CD4-positive, alpha-beta T cell treated with Interferon gamma for 1 hour (primary cell): ENCODE results near the gene GRHL1.

Source experiments
- DNase-seq: peaks from one replicate; pipeline ENCODE4 v3.0.0-alpha.2; 2020

The GRHL1 gene

DNA sequence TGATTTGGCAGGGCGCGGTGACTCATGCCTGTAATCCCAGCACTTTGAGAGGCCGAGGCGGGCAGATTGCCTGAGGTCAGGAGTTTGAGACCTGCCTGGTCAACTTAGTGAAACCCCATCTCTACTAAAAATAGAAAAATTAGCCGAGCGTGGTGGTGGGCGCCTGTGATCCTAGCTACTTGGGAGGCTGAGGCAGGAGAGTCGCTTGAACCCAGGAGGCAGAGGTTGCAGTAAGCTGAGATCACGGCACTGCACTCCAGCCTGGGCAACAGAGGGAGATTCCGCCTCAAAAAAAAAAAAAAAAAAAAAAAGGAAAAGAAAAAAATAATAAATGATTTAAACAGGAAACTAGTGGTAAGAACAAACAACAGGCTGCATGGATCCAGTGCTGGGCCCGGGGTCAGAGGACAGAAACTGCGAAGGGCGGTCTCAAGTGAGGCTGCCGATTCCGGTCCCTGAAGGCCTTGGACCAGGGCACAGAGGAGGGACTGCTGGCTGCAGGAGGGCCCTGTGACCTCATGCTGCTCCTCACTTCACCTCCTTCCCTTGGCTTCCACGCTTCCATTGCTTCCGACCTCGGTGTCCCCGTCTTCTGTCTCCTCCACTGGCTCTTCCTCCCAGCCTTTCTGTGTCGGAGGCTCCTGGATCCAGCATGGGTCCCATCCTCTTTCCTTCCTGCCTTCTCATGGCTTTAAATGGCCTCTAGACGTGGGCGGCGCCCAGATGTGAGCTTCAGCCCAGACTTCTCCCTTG, 2.1 kb upstream of the GRHL1 start:
- DNase-seq, result no peak

DNA sequence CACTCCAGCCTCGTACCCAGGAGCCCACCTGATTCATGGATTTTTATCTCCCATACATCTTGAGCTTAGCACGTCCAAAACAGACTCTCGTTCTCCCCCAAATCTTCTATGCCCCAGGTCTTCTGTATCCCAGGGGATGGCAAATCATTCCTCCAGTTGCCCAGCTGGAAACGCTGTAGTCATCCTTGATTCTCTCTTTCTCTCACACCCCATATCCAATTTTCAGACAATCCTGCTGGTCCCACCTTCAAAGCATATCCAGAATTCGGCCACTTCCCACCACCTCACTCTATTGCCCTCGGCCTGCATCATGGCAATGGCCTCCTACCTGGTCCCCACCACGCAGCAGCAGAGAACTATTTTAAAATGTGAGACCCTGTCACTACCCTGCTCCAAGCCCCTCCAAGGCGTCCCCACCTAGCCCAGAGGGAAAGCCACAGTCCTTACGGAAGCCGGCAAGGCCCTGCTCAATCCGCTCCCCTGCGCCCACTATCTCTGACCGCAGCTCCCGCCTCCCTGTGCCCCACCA, 1.4 kb upstream of the GRHL1 start:
- DNase-seq, result no peak

DNA sequence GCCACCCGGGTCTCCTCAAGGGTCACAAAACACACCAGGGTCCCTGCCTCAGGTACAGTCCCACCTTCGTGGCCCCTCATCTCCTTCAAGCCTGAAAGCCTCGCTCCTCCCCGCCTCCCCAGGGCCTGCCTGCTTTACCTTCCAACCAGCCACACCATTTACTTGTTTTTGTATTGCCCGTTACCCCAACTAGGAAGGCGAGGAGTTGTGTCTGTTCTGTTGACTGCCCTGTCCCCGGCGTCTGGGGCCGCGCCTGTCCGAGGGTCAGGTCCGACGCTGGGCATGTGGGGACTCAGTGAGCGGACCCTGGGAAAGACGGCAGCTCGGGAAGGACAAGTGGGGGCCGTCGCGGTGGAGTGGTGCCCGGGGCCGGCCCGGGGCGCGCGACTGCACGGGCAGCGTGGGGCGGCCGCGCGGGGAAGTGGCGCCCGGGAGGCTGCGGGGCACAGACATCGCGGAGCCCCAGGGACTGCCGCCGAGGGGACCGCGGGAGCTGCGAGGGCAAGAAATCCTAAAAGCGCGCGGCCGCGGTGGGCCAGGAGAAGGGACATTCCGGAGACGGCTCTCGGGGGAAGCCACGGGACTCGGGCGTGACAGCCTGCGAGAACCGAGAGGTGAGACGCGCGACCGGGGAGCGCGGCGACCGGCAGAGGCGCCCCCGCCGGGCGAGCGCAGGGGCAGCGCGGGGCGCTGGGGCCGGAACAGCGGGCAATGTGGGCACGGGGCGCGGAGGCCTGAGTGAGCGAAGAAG, 797 bp upstream of the GRHL1 start:
- DNase-seq, result peak; percentile 43

DNA sequence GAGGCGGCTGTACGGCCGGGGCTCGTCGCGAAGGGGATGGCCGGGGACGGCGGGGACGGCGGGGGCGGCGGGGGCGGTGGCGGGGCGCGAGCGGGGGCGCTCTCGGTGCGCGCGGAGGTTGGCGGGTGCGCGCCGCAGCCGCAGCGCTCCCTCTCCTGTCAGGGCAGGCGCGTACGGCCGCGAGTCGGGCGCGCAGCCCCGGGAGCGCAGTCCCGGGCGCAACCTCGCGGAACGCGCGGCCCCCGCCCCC, 296 bp upstream of the GRHL1 start:
- DNase-seq, result no peak

DNA sequence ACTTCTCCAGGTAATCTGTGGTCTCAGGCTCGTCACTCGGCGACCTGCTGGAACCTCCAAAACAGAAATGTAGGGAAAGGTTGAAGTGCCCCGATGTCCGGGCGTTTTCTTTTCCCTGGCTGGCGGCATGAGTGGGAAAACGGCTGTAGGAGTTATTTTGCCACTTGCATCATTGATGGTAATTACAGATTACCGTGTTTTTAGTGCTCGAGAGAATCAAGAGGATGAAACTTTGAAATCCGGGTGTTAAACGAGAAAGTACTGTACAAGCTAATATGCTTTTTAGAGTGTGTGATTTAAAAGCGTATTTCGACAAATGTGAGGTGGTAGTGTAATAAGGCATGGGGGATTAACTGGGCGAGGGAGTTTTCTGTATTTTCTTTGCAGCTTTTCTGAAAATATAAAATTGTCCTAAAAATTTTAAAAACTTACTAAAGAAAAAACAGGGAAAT, 819 bp downstream of the GRHL1 start:
- DNase-seq, result no peak

DNA sequence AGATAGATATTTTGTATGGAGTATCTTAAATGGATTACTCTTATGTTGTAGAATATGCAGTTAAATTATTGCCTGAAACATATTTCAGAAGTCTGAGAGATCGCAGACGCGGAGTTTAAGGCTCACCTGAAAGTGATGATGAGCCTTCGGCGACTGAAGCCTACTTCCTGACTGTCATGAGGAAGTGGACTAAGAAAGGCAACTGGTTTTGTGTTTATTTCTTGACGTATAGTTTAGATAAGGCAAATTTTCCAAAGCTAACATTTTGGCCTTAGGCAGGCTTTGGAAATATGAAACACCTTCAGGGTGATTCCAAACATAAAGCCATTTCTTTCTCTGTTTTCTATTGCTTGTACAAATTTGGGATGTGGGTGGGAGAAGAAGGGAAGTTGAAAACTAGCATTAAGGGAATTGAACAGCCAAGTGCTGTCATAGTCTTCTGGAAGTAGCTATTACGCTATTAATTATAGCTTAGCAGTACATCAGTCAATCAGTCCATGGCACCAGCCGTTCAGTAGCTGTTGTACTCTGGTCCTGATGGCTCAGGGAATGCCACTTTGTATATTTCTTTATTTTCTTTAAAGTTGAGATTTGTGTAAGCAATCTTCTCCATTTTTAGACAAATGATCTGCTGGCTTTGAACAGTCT, 1.5 kb downstream of the GRHL1 start:
- DNase-seq, result no peak

DNA sequence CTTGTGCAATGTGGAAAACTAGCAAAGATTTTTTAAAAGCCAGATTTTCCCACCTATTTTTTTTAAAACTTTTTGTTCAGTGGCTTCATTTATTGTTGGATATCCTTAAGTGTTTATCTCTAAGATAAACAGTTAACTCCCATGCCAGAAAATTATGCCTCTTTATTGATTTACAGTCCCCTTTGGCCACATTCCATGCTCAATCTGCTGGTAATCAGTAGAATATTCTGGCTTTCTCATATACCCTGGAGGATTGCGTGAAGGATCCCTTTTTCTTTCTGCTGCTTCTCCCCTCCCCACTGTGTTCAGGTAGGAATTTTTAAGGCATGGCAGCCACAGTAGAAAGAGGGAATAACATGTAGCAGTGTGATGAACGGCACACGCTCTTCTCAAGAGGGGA, 2.6 kb downstream of the GRHL1 start:
- no peak for DNase-seq

DNA sequence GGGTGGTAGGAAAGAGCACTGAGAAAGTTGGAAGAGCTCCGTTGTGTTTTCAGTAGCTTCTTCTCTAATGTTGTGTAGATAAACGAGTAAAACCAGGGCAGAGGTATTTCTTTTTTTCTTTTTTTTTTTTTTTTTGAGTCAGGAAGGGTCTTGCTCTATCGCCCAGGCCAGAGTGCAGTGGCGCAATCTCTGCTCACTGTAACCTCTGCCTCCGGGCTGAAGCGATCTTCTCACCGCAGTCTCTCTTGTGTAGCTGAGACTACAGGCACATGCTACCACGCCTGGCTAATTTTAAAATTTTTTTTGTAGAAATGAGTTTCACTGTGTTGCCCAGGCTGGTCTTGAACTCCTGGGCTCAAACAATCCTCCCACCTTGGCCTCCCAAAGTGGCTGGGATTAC, 6.6 kb downstream of the GRHL1 start:
- no peak for DNase-seq

DNA sequence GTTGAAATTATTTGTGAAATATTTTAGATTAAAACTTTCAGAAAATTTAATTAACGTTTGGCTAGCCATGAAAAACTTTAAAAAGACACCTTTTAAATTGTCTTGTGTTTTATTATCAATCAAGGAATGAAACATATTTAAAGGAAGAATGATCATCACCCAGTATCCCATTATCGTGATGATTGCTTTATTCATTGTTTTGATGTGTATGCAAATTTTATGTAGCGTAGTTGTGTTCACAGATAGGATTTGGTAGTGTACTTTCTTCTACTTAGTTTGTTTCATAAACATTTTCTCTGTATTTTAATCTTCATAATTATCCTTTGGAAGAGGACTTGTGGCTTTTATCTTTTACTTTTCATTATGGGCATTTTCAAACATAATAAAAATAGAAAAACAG, 7.8 kb downstream of the GRHL1 start:
- DNase-seq, result no peak

DNA sequence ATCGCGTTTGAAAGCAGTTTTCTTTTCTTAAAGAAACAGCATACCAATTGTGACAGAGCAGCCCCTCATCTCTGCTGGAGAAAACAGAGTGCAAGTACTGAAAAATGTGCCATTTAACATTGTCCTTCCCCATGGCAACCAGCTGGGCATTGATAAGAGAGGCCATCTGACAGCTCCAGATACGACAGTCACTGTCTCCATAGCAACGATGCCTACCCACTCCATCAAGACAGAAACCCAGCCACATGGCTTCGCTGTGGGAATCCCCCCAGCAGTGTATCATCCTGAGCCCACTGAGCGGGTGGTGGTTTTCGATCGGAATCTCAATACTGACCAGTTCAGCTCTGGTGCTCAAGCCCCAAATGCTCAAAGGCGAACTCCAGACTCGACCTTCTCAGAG, 9.5 kb downstream of the GRHL1 start:
- DNase-seq, result no peak

DNA sequence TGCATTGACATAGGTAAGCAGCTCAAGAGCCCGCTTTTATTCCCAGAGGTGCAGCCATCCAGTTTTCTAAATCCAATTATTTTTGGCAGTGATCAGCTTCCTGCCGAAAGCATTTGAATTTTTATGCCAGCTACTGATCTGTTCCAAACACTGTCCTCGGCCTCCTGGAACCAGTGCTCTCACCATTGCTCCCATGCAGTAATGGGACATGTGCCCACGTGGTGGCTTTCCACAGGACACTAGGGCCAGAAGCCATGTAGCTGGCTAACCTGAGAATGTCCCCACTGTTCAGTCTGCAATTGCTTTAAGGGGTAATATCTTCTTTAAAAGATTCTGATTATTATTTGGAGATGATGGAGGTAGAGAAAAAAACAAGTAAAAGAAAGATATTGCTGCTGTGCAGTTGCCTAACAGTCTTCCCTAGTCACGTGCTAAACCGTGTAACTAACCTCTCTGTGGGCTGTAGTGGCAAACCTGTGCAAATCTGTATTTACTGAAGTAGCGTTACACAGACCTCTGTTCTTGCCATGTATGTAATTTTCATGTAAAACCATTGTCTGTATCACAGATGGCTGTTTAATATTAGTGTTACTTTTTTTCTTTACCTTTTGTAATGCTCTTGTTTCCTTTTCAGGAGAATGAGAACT, 13.0 kb downstream of the GRHL1 start:
- no peak for DNase-seq

DNA sequence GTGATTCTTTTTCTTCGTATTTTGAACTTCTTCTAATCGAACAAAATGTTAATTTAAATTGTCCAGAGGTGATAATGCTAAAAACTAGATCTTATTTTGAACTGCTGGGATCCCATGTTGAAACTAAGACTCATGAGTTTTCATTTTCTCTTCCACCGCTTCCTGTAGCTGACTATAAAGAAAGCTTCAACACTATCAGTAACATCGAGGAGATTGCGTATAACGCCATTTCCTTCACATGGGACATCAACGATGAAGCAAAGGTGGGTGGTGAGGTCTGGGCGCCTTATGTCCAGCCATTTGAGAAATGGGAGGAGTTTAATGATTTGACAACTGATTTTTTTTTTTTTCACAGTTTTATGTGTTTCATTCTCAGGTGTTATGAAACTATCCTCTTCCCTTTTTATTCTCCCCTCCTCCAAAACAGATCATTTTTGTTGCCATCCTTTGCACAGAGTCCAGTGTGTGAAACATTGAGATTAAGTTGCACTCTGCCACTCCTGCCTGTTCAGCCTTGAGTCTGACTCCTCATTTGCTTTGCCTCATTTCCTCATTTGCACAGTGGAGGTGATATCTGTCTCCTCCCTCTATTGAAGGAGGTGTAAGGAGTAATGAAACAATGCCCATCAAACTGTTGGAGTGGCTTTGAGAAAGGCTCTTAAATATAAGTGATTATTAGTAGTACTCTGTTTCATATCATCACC, 13.8 kb downstream of the GRHL1 start:
- no peak for DNase-seq

DNA sequence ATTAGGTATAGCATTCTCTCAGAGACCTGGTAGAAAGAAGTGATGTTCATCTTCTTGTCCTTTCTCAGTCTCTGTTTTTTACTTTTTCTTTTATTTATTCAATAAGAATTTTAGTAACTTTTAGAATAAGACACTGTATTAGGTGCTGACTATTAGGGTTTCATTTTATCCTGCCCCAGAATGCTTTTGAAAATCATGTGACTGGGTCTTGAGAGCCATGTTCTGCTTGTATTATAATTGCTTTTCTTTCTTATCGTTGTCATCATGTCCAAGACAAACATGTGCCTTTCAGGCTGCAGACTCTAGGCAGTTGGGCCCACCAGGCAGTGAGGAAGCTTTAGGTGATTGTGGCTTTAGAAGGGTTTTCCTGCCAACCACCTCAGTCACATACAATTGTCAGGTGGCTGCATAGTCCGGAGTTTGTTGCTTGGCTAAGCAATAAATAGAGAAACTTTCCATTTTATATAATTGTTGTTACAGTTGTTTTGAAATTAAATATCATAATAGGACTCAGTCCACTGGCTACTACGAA, 15.1 kb downstream of the GRHL1 start:
- no peak for DNase-seq

DNA sequence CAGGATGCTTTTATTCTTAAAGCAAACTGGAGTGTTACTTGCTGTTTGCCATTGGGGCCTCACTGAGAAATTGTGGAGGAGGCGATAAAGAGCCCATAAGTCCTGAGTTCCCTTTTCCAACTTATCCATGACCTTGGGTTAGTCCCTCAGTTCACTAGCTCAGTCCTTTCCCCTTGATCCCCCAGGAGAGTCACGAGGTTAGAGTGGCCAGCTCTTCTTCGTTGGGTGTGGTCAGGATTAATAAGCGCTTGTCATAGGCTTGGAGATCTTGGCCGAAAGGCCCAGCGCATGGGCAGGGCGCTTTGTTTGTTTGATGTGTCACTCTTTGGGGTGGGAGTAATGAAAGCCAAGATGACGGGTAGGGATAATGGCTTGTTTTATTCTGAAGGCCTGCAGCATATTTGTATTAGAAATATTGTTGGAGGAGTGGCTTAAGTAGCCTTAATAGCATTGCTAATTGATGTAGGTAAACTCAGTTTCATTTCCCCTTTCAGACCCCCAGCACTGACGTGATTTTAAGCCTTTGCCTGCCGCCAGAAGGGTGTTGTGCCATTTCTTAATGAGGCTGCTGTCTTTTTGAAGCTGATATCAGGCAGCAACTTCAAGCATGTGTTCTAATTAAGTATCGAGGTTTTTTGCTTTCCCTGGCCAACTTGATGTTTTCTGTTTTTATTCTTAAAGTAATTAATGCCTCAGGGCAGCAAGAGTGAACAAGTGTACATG, 15.7 kb downstream of the GRHL1 start:
- peak; percentile 11 for DNase-seq

DNA sequence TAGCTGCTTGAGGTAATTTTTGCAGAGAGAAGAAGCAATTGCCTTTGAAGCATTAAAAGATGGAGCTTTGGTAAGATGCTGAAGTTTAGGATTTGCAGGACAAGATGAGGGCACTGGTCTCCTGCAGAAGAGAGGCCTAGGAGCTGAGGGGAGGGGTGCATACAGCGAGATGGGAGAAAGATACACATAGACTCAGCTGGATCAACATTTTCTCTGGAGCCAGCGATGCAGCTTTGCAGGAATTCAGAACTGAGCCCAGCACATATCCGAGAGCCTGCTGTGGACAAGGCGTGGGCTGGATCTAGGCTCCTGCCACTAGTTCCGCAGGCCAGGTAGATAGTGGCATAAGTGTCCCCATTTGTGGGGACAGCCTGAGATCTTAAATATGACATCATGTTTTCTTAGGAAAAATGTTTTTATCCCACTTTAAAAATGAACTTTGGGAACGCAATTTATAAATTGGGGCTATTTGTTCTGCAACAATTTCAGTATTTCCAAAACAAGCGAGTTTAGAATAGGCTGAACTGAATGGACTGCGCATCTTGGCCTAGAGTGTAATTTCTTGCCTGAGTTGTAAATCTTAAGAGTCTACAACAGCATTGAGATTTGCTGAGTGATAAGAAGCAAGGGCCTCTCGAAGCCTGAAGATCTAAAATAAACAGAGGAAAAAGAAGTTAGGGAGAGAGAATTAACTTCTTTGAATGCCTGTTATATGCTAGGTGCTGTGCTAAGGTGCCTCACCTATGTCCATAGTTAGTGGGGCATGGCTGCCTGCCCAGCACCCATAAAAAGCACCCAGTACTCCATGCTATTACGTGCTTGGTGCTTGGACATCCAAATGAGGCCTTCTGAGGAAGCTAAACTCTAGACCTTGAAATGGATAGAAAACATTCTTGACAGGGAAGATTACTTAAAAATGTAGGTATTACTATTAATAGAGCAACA, 17.3 kb downstream of the GRHL1 start:
- no peak for DNase-seq

DNA sequence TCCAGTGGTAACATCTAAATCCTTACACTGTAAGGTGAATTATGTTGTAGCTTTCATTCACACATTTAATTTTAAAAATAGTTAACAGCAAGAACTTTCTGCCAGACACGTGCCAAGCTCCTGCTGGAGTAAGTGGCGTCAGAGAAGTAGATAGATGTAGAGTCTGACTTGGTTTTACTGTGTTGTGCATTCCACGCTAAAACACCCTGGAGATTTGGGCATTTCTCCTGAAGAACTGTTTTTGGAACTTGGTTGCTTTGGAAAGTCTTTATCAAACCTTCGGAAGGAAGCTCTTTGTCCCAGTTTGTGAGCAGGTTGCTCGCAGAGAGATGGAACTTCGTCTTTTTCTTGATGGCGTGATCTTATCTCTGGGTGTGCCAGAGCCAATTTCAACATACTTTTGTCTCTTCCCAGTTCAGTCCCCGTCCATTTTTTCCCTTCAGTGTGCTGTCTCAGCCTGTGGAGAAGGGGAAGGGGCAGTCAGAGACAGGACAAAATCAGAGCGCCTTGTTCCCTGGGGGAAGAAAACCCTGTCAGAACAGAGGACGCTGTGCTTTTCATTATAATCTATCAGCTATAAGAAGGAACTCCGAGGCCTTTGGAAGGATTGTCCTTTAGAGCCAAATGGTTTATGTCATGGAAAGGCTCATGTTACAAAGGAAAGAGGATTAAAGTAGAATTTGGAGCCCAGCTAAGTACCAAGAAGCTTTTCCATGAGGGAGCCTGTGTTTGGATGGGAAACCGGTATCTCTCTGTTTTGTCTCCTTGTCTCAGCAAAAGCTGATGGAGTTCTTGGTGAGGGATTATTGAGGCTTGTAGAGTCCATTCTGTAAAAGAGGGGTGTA, 18.9 kb downstream of the GRHL1 start:
- DNase-seq, result no peak

DNA sequence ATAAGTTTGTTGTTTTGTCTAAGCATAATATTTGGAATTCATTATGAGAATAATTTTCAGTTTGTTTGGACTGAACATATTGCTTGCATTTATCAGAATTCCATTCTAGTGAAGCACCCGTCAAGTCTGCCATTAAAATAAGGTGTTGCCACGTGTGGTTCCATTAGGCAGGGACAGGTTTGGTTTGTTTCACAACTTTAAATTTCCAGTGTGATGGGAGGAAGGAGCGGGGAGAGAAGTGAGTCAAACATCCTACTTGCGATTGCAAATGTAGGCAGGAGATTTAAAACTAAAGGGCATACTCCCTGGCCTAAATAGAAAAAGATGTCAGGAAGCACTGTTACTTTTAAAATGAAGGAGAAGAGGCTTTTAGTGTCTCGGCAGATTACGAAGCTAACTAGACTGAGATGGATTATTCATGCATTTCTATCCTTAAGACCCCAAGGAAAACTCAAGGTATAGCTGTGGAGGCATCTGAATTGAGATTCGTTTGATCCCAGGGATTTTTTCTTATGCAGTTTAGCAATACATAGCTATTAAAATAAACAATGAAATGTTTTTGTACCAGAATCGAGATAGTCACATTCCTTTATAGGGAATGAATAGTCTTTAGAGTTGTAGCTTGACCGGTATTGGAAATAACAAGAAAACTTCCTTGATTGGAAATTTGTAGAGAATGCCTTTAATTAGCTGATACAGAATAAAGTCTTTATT, 19.8 kb downstream of the GRHL1 start:
- no peak for DNase-seq

DNA sequence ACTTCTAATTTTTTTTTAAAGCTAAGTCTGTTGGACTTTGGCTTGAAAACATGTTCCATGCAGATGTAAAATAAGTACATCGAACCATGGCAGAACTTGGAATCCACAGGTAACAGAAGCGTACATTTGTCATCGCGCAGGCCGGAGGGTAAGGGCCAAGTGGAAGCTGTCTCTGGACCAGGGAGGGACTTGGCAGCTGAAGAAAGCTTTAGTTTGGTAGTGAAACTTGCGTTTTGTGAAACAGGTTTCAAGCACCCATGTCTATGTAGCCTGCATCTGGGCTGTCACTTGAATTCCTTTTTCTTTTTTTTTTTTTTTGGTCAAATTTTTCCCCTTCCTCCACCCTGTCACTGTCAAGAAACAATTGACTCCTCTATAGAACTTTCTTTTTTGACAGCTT, 20.4 kb downstream of the GRHL1 start:
- DNase-seq, result no peak
